Peyer's patch (tissue), 4 donors: Measurements from ENCODE around the gene APLP1.

Experiments
- POLR2A ChIP-seq, 2 donors: fragments of 450-650 bp; IDR thresholded peaks; one replicate each; pipeline ENCODE4 v1.5.1; 2017; ENCODE audit warnings: antibody characterized with exemption in 2 of 2, mild to moderate bottlenecking in 2 of 2, moderate library complexity in 2 of 2
- TF ChIP-seq, protein P1 (sequence below), 6 experiments: fragments of 450-650 bp in 4 of 6; fragments of 200-600 bp in 2 of 6; sonication (generic) in 1 of 6; IDR thresholded peaks; one replicate each; pipeline ENCODE4 v1.5.1; 2017 to 2019; ENCODE audit warnings: antibody characterized with exemption in 6 of 6, mild to moderate bottlenecking in 3 of 6, moderate library complexity in 1 of 6

DNA sequence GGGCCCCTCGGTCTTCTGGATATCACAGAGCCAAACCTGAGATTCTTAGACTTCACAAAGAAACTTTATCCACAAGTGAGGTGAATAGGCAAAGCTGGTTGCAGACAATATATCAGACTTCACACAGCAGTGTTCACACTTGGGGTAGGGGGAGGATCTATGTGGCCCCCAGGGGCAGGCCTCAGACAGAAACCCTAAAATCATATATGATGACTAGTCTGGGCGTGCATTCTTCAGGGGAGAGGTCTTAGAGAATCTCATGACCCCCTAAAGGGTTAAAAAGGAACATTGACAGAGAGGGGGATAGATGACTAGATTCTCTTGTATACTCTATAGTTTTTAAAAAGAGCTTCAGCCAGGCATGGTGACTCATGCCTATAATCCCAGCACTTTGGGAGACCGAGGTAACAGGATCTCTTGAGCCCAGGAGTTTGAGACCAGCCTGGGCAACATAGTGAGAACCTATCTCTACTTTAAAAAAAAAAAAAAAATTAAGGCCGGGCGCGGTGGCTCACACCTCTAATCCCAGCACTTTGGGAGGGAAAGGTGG lies 36.9 kb downstream of the APLP1 start:
- TF ChIP-seq, protein P1, sequence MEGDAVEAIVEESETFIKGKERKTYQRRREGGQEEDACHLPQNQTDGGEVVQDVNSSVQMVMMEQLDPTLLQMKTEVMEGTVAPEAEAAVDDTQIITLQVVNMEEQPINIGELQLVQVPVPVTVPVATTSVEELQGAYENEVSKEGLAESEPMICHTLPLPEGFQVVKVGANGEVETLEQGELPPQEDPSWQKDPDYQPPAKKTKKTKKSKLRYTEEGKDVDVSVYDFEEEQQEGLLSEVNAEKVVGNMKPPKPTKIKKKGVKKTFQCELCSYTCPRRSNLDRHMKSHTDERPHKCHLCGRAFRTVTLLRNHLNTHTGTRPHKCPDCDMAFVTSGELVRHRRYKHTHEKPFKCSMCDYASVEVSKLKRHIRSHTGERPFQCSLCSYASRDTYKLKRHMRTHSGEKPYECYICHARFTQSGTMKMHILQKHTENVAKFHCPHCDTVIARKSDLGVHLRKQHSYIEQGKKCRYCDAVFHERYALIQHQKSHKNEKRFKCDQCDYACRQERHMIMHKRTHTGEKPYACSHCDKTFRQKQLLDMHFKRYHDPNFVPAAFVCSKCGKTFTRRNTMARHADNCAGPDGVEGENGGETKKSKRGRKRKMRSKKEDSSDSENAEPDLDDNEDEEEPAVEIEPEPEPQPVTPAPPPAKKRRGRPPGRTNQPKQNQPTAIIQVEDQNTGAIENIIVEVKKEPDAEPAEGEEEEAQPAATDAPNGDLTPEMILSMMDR (IDR thresholded peaks at IDR 0.05), result no peak
- no peak for TF ChIP-seq POLR2A (IDR thresholded peaks at IDR 0.05)
